ENCODE data around the gene SUCLG2.

The SUCLG2 gene

DNA sequence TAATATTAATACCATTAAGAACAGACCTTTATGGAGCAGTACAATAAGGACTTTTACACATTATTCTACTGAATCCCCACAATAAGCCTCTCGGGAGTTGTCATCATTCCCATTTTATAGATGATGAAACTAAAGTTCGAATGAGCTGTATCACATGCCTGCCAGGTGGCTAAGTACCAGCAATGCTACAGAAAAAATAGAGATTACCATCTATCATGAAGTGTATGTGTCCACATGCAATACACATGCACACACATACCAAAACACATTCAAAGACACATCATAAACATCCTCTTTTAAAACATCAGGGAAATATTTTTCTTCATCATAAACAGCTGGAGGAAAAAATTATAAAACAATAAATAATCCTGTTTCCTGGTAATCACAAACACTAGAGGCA lies 136.6 kb downstream of the SUCLG2 start:
- no peak for DNase-seq (ENCODE audit: low read depth in 2 of 3, low spot score in 2 of 3)

DNA sequence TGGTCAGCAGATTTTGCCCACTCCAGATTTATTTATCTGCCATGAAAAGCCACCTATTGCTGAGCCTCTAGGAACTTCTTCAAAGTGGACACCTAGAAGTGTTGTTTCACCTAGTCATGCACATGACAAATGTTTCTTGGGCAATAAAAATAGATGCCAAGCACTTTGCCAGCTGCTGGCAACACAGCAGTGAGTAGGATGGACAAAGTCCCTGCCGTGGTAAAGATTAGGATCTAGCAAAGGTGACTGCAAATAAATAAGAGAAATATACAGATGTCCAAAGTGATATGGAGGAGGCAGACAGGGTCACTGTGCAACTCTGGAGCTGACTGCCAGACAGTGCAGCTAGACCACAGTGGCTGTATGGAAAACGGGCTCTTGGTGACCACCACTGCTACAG lies 137.9 kb downstream of the SUCLG2 start:
- DNase-seq (ENCODE audit: low read depth in 2 of 3, low spot score in 2 of 3) = no peak

DNA sequence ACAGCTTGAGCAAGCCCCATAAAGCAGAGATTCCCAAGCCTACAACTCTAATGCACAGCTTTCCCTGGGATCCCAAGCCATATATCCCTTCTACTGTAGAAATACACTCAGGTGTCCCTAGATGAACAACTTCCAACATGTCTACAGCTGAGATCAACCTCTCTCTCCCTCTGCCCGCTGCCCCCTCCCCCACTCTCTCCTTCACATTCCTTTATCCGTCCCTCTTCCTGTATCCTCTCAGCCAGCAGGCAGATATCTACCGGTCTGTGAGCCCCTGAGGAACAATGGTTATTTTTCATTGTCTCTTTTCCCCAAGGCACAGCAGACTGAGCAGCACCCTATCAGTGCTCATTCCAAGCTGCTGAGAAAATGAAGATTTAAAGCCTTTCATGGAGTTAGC lies 138.6 kb downstream of the SUCLG2 start:
- DNase-seq (ENCODE audit: low read depth in 2 of 3, low spot score in 2 of 3) = no peak

DNA sequence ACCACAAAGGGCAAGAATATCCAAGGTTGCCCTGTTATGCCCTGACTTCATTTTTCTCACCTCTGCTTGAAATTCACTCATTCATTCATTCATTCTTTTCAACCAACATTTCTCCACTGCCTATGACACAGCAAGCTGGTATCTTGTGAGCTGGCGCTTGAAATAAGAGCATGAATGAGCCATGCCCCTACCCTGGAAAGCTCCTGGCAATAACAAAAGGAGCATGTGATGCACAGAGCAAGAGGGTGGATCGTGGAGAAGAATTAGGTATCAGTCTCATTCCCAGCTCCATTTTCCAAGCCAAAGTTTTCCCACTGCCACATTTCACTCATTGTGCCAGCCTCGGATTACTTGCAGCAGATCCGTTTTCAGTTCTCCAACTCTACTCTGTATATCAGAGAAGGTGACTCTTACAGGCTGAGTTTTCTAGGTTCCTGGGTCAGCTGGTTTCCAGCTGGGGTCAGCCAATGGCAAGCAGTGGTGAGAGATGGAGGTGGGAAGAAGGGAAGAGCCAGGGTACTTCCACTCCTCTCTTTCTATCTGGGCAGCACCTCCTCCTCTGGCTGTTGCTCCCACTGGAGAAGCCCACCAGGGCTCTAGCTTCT lies 144.8 kb downstream of the SUCLG2 start:
- DNase-seq (ENCODE audit: low read depth in 2 of 3, low spot score in 2 of 3) = no peak

GRCh38 chr3:67507584-67507983 lies 146.8 kb downstream of the SUCLG2 start:
- DNase-seq (ENCODE audit: low read depth in 2 of 3, low spot score in 2 of 3) = no peak

DNA sequence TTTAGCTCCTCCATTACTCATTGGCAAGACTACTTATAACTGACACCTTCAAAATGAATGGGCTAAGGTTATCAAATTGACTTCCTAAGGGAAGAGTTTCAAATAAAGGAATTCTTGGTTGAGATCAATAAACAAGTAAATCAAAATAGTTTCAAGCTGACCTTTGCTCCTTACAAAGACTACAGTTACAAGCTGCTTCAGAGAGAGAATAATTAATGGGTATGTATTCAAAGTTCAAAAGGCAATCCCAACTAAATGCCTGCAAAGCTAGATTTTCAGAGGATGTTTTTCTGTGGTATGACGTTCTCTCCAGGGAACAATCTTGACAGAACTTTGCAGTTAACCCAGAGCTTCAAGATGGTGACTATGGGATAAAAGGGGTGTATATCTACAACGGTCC lies 153.7 kb downstream of the SUCLG2 start:
- no peak for DNase-seq (ENCODE audit: low read depth in 2 of 3, low spot score in 2 of 3)

GRCh38 chr3:67497746-67498145 lies 156.7 kb downstream of the SUCLG2 start:
- DNase-seq (ENCODE audit: low read depth in 2 of 3, low spot score in 2 of 3) = no peak

DNA sequence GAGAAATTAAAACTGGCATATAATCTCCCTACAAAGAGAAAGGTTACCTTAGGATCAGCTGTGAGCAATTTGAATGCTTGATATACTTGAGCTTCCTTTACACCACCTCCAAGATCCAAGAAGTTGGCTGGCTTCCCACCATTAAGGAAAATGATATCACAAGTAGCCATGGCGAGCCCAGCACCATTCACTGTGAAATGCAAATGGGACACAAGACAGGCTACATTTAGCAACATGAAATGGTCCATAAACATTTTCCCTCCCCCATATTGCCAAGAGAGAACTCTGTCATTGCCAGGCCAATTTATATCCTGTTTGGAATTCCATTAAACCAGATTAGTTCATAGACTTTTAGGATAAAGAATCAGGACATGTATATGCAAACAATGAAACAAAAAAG lies 158.7 kb downstream of the SUCLG2 start:
- DNase-seq (ENCODE audit: low read depth in 2 of 3, low spot score in 2 of 3) = no peak

- DNase-seq (ENCODE audit: low read depth in 2 of 3, low spot score in 2 of 3) = no peak
Measured at GRCh38 chr3:67493808-67494207, 160.6 kb downstream of the SUCLG2 start.

DNA sequence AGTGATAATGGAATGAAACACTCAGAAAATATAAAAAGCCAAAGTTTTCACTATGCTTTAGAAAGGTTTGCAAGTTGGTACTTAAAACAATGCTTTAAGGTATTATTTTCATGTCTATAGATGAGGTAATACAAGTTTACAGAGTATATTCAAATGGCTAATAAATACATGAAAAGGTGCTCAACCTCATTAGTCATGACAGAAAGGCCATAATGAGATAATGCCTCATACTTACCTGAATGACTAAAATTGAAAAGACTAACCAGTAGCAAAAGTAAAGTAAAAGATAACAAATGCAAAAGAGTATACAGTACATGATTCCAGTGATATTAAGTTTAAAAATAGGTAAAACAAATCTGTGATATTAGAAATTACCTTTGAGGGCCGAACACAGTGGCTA lies 163.8 kb downstream of the SUCLG2 start:
- DNase-seq (ENCODE audit: low read depth in 2 of 3, low spot score in 2 of 3) = no peak

- DNase-seq (ENCODE audit: low read depth in 2 of 3, low spot score in 2 of 3) = no peak
Measured at GRCh38 chr3:67489816-67490215, 164.6 kb downstream of the SUCLG2 start.

DNA sequence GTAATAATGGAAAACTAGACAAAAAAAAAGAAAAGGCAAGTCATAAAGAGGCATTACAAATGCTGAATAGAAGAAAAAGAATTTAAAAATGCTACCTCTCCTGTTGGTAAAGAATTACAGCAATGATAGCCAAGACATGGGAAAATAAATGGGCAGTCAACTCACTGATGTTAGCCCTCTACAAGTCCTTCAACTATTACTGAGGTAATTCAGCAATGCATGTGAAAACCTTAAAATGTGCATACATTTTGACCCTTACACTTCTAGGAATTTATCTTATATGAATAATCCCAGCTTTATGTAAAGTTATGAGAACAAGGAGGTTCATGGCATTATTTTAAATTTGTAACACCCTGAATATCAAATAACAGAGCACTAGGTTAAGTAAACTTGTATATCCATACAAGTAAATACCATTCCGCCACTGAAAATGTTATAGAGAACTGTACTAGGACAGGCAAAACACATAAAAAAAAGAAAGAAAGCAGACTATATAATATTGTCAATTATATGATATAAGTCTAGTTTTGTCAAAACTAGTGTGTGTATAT lies 166.8 kb downstream of the SUCLG2 start:
- no peak for DNase-seq (ENCODE audit: low read depth in 2 of 3, low spot score in 2 of 3)

GRCh38 chr3:67486883-67487282 lies 167.5 kb downstream of the SUCLG2 start:
- DNase-seq (ENCODE audit: low read depth in 2 of 3, low spot score in 2 of 3) = no peak

DNA sequence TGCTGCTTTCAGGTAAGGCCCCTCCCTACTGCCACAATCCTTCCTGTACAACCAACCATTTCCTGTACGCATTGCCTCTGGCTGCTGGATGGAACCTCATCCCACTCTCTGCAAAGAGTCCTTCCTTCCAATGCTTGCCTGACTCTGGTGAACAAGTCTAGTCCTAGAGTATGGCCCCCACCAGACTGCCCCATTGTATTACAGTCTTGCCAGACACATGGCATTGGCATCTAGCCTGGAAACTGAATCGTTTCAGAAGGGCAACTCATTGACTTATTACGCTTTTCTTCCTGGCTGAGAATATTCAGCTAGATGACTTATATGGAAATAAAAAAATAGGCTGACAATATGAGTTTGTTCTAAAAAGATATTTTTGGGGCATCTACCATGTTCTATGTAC lies 170.3 kb downstream of the SUCLG2 start:
- DNase-seq (ENCODE audit: low read depth in 2 of 3, low spot score in 2 of 3) = no peak

- DNase-seq (ENCODE audit: low read depth in 2 of 3, low spot score in 2 of 3) = no peak
Measured at GRCh38 chr3:67481126-67481525, 173.3 kb downstream of the SUCLG2 start.

GRCh38 chr3:67478423-67478822 lies 176.0 kb downstream of the SUCLG2 start:
- no peak for DNase-seq (ENCODE audit: low read depth in 2 of 3, low spot score in 2 of 3)

- no peak for DNase-seq (ENCODE audit: low read depth in 2 of 3, low spot score in 2 of 3)
Measured at GRCh38 chr3:67474311-67474710, 180.1 kb downstream of the SUCLG2 start.

DNA sequence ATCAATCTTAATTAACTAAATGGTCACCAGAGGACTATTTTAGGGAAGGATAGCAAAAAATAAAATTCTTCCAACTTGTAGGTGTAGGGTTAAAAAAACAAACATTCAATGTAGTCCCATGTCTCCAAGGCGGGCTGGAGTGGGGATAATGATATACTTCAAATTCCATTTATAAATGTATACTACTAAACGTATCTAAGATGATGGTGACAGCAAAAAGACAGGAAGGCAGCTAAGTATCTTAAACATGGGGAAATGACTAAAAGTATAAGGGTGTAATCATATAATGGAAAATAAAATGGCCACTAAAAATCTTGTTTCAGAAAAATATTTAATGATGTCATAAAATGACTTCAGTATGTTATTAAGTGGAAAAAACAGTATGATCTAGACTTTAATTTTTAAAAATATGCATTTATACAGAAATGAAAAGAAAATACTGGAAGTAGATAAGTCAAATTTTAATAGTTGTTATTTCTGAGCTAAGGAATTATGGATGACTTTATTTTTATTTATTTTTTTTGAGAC lies 181.7 kb downstream of the SUCLG2 start:
- DNase-seq (ENCODE audit: low read depth in 2 of 3, low spot score in 2 of 3) = no peak

GRCh38 chr3:67470207-67470606 lies 184.2 kb downstream of the SUCLG2 start:
- no peak for DNase-seq (ENCODE audit: low read depth in 2 of 3, low spot score in 2 of 3)

- no peak for DNase-seq (ENCODE audit: low read depth in 2 of 3, low spot score in 2 of 3)
Measured at GRCh38 chr3:67468511-67468910, 185.9 kb downstream of the SUCLG2 start.

DNA sequence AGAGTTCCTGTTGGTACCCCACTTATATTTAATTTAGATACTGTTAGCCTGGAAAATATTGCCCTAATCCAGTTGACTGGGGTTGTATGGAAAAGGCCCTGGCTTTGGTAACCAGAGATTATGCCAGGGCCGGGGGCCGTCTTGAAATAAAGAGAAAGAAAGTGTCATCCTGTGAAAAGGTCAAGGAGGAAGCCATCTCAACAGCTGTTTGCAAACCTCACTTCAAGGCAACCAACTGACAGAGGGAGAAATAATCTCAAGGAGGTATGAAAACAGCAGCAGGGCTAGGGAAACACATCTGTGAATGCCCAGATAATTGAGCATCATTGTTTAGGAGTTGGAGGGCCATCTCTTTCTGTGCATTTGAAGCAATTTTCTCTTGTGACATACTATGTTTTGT lies 190.8 kb downstream of the SUCLG2 start:
- no peak for DNase-seq (ENCODE audit: low read depth in 2 of 3, low spot score in 2 of 3)

GRCh38 chr3:67462187-67462586 lies 192.2 kb downstream of the SUCLG2 start:
- DNase-seq (ENCODE audit: low read depth in 2 of 3, low spot score in 2 of 3) = no peak

GRCh38 chr3:67461667-67462142 lies 192.7 kb downstream of the SUCLG2 start:
- no peak for DNase-seq (ENCODE audit: low read depth in 2 of 3, low spot score in 2 of 3)

Measured in activated CD8-positive, alpha-beta memory T cell treated with anti-CD3 and anti-CD28 coated beads for 48 hours (primary cell).